ENCODE data around the gene ENPP1. TPM values are rescaled to one million over a fixed set of nuclear protein-coding genes. Genes with fewer than 3 reads are reported as not detected.

ENPP1 gene
- total RNA-seq, 4 donors from 2014 or later, result 49.7 to 111 (median 62.6) TPM

- Histone ChIP-seq H3K4me3 (replicated peaks in 1 of 3) (no peak overlapping the region), H3K9me3 (no peaks in the 10 kb centered on the region), H3K27ac (no peak overlapping the region), H3K27me3 (no peaks in the 10 kb centered on the region), H3K36me3 (no peaks in the 10 kb centered on the region), H3K4me1 (no peaks in the 10 kb centered on the region)
- WGBS, 2 donors, result 85 to 95% methylated on average over 2 of the region's 2 CpGs
- TF ChIP-seq POLR2A (IDR thresholded peaks at IDR 0.05), result no peak
- no peak for TF ChIP-seq CTCF (IDR thresholded peaks at IDR 0.05)
- intact Hi-C loops (cut with DNase I), result no loop called here
- no peak for DNase-seq
Measured at GRCh38 chr6:131916847-131917246, 109.0 kb downstream of the ENPP1 start.

GRCh38 chr6:131917318-131917717 is 109.5 kb downstream of the ENPP1 start:
- intact Hi-C loops (cut with DNase I), result no loop called here
- no peaks in the 10 kb centered on the region for H3K9me3 ChIP-seq
- H3K27ac ChIP-seq, result no peak overlapping the region
- no peaks in the 10 kb centered on the region for H3K36me3 ChIP-seq
- H3K27me3 ChIP-seq, result no peaks in the 10 kb centered on the region
- no peak for DNase-seq
- WGBS, 2 donors, result 78 to 83% methylated on average over 2 of the region's 2 CpGs
- H3K4me1 ChIP-seq, result no peaks in the 10 kb centered on the region
- TF ChIP-seq CTCF (IDR thresholded peaks at IDR 0.05), result no peak
- TF ChIP-seq POLR2A (IDR thresholded peaks at IDR 0.05), result no peak
- no peak overlapping the region for H3K4me3 ChIP-seq (replicated peaks in 1 of 3)

- intact Hi-C loops (cut with DNase I), result no loop called here
- Histone ChIP-seq H3K27ac (no peak overlapping the region), H3K9me3 (no peaks in the 10 kb centered on the region), H3K36me3 (no peaks in the 10 kb centered on the region), H3K27me3 (no peaks in the 10 kb centered on the region), H3K4me3 (replicated peaks in 1 of 3) (no peak overlapping the region), H3K4me1 (no peaks in the 10 kb centered on the region)
- no peak for DNase-seq
- WGBS, 2 donors, result 71 to 75% methylated on average over 6 of the region's 6 CpGs
- TF ChIP-seq POLR2A (IDR thresholded peaks at IDR 0.05) (no peak), CTCF (IDR thresholded peaks at IDR 0.05) (no peak)
Measured at GRCh38 chr6:131917763-131918649, 110.2 kb downstream of the ENPP1 start.

GRCh38 chr6:131918650-131919355 is 111.0 kb downstream of the ENPP1 start:
- H3K36me3 ChIP-seq, result no peaks in the 10 kb centered on the region
- no peak overlapping the region for H3K4me3 ChIP-seq (replicated peaks in 1 of 3)
- TF ChIP-seq POLR2A (IDR thresholded peaks at IDR 0.05) (no peak), CTCF (IDR thresholded peaks at IDR 0.05) (no peak)
- no peaks in the 10 kb centered on the region for H3K9me3 ChIP-seq
- DNase-seq, result no peak
- no peaks in the 10 kb centered on the region for H3K4me1 ChIP-seq
- 91 to 93% methylated on average over 6 to 9 of the region's 9 CpGs for WGBS, 2 donors
- no peaks in the 10 kb centered on the region for H3K27me3 ChIP-seq
- H3K27ac ChIP-seq, result no peak overlapping the region
- intact Hi-C loops (cut with DNase I), result no loop called here

- WGBS, 2 donors, result 86 to 88% methylated on average over 3 of the region's 3 CpGs
- Histone ChIP-seq H3K27ac (no peak overlapping the region), H3K9me3 (no peaks in the 10 kb centered on the region), H3K36me3 (no peaks in the 10 kb centered on the region), H3K4me3 (replicated peaks in 1 of 3) (no peak overlapping the region), H3K27me3 (no peaks in the 10 kb centered on the region), H3K4me1 (no peaks in the 10 kb centered on the region)
- TF ChIP-seq POLR2A (IDR thresholded peaks at IDR 0.05) (no peak), CTCF (IDR thresholded peaks at IDR 0.05) (no peak)
- DNase-seq, result no peak
- intact Hi-C loops (cut with DNase I), result loop anchor here (5.0 kb wide), 2 partner anchors 242 to 302 kb away; no protein-coding TSS in a partner anchor
Measured at GRCh38 chr6:131920656-131921055, 112.8 kb downstream of the ENPP1 start.
